Endothelial cell (in vitro differentiated cells): Measurements from ENCODE around the gene TMBIM1. TPM values are rescaled to one million over a fixed set of nuclear protein-coding genes. Genes with fewer than 3 reads are reported as not detected.
A peak's percentile ranks its signal among the peaks of the same experiment; 100 is the strongest.

Source experiments
- DNase-seq: peaks from one replicate; pipeline ENCODE4 v3.0.0; 2021; ENCODE audit warnings: low spot score
- H3K27ac Mint-ChIP-seq: one replicate; pipeline ENCODE4 v1.8.0; 2021; ENCODE audit warnings: mixed read lengths, inconsistent platforms; ENCODE audit not compliant: unreplicated experiment
- H3K27me3 Mint-ChIP-seq: one replicate; pipeline ENCODE4 v1.8.0; 2021; ENCODE audit warnings: mild to moderate bottlenecking, moderate library complexity, mixed read lengths, inconsistent platforms; ENCODE audit not compliant: unreplicated experiment
- H3K36me3 Mint-ChIP-seq: one replicate; pipeline ENCODE4 v1.8.0; 2021; ENCODE audit warnings: mild to moderate bottlenecking, low read depth, mixed read lengths, inconsistent platforms; ENCODE audit not compliant: unreplicated experiment
- H3K4me1 Mint-ChIP-seq: one replicate; pipeline ENCODE4 v1.8.0; 2021; ENCODE audit warnings: mild to moderate bottlenecking, mixed read lengths, inconsistent platforms; ENCODE audit not compliant: unreplicated experiment
- H3K4me3 Mint-ChIP-seq: one replicate; pipeline ENCODE4 v1.8.0; 2021; ENCODE audit warnings: mild to moderate bottlenecking, mixed read lengths, inconsistent platforms; ENCODE audit not compliant: unreplicated experiment
- H3K9me3 Mint-ChIP-seq: one replicate; pipeline ENCODE4 v1.8.0; 2021; ENCODE audit warnings: mixed read lengths, inconsistent platforms; ENCODE audit not compliant: unreplicated experiment
- total RNA-seq: library from RNA; stranded (reverse); fragmentation: NEBNext Ultra II Directional; extraction: Animal tissue kit (Norgen Biotek cat#: 25700); gene quantifications from one replicate; pipeline ENCODE4 v1.2.1, GENCODE V29; 2021; ENCODE audit not compliant: unreplicated experiment
- TF ChIP-seq, protein P1 (sequence below): fragments of 200-600 bp; sonication (generic); IDR thresholded peaks from one replicate; pipeline ENCODE4 v1.5.0; 2021; ENCODE audit warnings: antibody characterized with exemption; ENCODE audit not compliant: unreplicated experiment

The TMBIM1 gene
- total RNA-seq, 1 donor from 2014 or later, result 78.5 TPM

DNA sequence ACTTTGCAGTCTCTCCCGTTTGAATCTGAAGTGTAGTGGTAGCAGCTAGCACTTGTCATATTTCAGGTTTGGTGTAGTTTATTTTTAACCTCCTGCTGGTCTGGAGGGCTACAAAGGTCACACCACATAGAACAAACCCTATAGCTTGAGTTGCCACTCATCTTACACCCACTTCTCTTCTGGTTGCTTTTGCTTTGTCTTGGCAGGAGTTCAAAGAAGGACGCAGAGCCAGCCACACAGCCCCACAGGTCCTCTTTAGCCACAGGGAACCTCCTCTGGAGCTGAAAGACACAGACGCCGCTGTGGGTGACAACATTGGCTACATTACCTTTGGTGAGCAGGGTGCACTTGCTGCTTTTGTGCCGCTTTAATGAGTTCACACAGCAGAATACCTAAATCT is 47.1 kb downstream of the TMBIM1 start:
- H3K27me3 Mint-ChIP-seq, result peaks cover 3% of the 10 kb centered on the region
- H3K27ac Mint-ChIP-seq, result no peak overlapping the region
- H3K9me3 Mint-ChIP-seq, result no peaks in the 10 kb centered on the region
- no peaks in the 10 kb centered on the region for H3K4me1 Mint-ChIP-seq
- TF ChIP-seq, protein P1, sequence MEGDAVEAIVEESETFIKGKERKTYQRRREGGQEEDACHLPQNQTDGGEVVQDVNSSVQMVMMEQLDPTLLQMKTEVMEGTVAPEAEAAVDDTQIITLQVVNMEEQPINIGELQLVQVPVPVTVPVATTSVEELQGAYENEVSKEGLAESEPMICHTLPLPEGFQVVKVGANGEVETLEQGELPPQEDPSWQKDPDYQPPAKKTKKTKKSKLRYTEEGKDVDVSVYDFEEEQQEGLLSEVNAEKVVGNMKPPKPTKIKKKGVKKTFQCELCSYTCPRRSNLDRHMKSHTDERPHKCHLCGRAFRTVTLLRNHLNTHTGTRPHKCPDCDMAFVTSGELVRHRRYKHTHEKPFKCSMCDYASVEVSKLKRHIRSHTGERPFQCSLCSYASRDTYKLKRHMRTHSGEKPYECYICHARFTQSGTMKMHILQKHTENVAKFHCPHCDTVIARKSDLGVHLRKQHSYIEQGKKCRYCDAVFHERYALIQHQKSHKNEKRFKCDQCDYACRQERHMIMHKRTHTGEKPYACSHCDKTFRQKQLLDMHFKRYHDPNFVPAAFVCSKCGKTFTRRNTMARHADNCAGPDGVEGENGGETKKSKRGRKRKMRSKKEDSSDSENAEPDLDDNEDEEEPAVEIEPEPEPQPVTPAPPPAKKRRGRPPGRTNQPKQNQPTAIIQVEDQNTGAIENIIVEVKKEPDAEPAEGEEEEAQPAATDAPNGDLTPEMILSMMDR, result no peak
- peaks cover 52% of the 10 kb centered on the region for H3K36me3 Mint-ChIP-seq
- no peak for DNase-seq
- no peak overlapping the region for H3K4me3 Mint-ChIP-seq

GRCh38 chr2:218244665-218245064 is 47.6 kb downstream of the TMBIM1 start:
- TF ChIP-seq, protein P1, result no peak
- H3K4me1 Mint-ChIP-seq, result no peaks in the 10 kb centered on the region
- peak overlapping the region; percentile 16 for H3K4me3 Mint-ChIP-seq
- H3K27ac Mint-ChIP-seq, result no peak overlapping the region
- H3K27me3 Mint-ChIP-seq, result peaks cover 3% of the 10 kb centered on the region
- no peak for DNase-seq
- peaks cover 47% of the 10 kb centered on the region for H3K36me3 Mint-ChIP-seq
- H3K9me3 Mint-ChIP-seq, result no peaks in the 10 kb centered on the region

- DNase-seq, result no peak
- Mint-ChIP-seq H3K9me3 (no peaks in the 10 kb centered on the region), H3K27ac (no peak overlapping the region), H3K27me3 (peaks cover under 1% of the 10 kb centered on the region), H3K36me3 (peaks cover 45% of the 10 kb centered on the region), H3K4me1 (no peaks in the 10 kb centered on the region), H3K4me3 (peak overlapping the region; percentile 16)
- TF ChIP-seq, protein P1, result no peak
These were observed 48.1 kb downstream of the TMBIM1 start for GRCh38 chr2:218244204-218244603.

DNA sequence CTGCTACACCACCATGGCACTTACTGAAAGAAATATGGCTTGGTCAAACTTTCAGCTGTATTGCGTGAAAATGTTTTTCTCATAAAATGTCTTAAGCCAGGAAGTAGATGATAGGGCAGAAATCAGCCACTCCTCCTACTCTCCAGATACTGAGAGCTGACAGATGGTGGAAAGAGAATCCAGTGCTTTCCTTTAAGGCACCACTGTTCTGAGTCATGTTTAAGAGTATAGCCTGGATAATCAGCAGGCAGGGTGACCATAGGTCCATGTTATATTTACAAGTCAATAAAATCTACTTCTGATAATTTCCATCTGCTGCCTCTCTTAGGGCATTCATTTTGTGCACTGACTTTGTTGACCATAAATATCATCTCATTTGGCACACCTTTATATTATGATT is 53.4 kb downstream of the TMBIM1 start:
- no peak for DNase-seq
- H3K36me3 Mint-ChIP-seq, result peaks cover 51% of the 10 kb centered on the region
- no peak overlapping the region for H3K27ac Mint-ChIP-seq
- H3K27me3 Mint-ChIP-seq, result no peaks in the 10 kb centered on the region
- no peaks in the 10 kb centered on the region for H3K9me3 Mint-ChIP-seq
- H3K4me3 Mint-ChIP-seq, result no peak overlapping the region
- TF ChIP-seq, protein P1, result no peak
- no peaks in the 10 kb centered on the region for H3K4me1 Mint-ChIP-seq

DNA sequence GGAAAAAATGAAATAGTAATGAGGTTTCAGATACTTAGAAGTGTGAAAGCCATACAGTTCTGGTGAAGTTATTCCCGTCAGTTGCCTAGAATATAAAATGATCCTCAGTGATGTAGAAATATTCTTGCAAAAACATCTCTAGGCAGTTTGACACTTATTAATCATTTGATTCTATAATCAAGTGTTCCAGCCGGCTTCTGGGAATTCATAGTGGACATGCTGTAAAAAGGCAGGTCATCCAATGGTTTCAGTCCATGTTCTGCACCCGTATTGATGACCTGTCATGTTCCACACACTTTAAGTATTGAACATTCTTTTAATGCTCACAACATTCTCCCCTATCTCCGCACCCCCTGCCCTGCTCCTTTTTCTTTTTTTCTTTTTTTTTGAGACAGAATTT is 55.5 kb downstream of the TMBIM1 start:
- Mint-ChIP-seq H3K36me3 (peaks cover 52% of the 10 kb centered on the region), H3K4me1 (no peaks in the 10 kb centered on the region), H3K27ac (no peak overlapping the region), H3K4me3 (no peak overlapping the region), H3K27me3 (no peaks in the 10 kb centered on the region), H3K9me3 (no peaks in the 10 kb centered on the region)
- TF ChIP-seq, protein P1, result no peak
- DNase-seq, result no peak
